IPS-18a (cell line): ENCODE data around the gene TRIP12.
"Not testable (repeated sequence)": the region's sequence is repeated elsewhere in the genome, so short reads cannot be mapped to it uniquely, and the experiment has no call there.

ENCODE experiments used
- H3K27ac ChIP-seq: one replicate; pipeline ENCODE4 v1.5.1; 2013; ENCODE audit warnings: low read length
- H3K27me3 ChIP-seq: one replicate; pipeline ENCODE4 v1.6.1; 2013; ENCODE audit warnings: mild to moderate bottlenecking, low read length; ENCODE audit not compliant: control insufficient read depth, insufficient read depth
- H3K36me3 ChIP-seq: one replicate; pipeline ENCODE4 v1.6.1; 2013; ENCODE audit warnings: low read depth, low read length; ENCODE audit not compliant: control insufficient read depth
- H3K4me1 ChIP-seq: one replicate; pipeline ENCODE4 v1.6.1; 2013; ENCODE audit warnings: low read depth, low read length; ENCODE audit not compliant: control insufficient read depth
- H3K4me3 ChIP-seq: one replicate; pipeline ENCODE4 v1.5.1; 2013; ENCODE audit warnings: low read length
- H3K9ac ChIP-seq: one replicate; pipeline ENCODE4 v1.6.1; 2013; ENCODE audit warnings: mild to moderate bottlenecking, low read length, moderate library complexity
- H3K9me3 ChIP-seq: one replicate; pipeline ENCODE4 v1.6.1; 2013; ENCODE audit warnings: low read depth, low read length; ENCODE audit not compliant: control insufficient read depth

The TRIP12 gene

DNA sequence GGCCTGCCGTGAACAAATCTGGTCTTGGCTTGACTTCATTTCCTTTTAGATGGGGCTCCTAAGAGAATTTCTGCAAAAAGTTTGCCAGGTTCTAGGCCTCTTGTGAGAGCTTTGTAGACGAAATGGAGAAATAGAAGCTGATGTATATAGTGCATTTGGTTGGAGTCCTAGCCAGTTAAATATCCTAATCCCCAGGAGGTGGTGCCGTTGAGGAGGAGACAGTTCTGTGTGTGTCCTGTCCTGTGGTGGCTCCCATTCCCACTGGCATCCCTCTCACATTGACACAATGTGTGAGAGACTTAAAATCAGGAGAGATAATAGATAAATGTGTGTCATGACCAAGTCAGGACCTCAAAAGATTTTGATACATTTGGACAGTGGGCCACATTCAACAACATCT is 172.9 kb downstream of the TRIP12 start:
- H3K27me3 ChIP-seq: no peaks in the 10 kb centered on the region
- peaks cover 3% of the 10 kb centered on the region for H3K9me3 ChIP-seq
- H3K4me1 ChIP-seq: no peaks in the 10 kb centered on the region
- no peak overlapping the region for H3K4me3 ChIP-seq
- no peak overlapping the region for H3K27ac ChIP-seq
- no peaks in the 10 kb centered on the region for H3K36me3 ChIP-seq
- no peak overlapping the region for H3K9ac ChIP-seq

- not testable (repeated sequence) for H3K4me3 ChIP-seq, H3K27me3 ChIP-seq, H3K4me1 ChIP-seq, H3K9ac ChIP-seq, H3K36me3 ChIP-seq, H3K27ac ChIP-seq
- peaks cover 16% of the 10 kb centered on the region for H3K9me3 ChIP-seq
Measured at GRCh38 chr2:229742691-229743090, 179.1 kb downstream of the TRIP12 start.

GRCh38 chr2:229740279-229740678 is 181.5 kb downstream of the TRIP12 start:
- Histone ChIP-seq H3K4me1 (no peaks in the 10 kb centered on the region), H3K27ac (no peak overlapping the region), H3K9ac (no peak overlapping the region), H3K27me3 (no peaks in the 10 kb centered on the region), H3K36me3 (no peaks in the 10 kb centered on the region), H3K4me3 (no peak overlapping the region), H3K9me3 (peaks cover 25% of the 10 kb centered on the region)

DNA sequence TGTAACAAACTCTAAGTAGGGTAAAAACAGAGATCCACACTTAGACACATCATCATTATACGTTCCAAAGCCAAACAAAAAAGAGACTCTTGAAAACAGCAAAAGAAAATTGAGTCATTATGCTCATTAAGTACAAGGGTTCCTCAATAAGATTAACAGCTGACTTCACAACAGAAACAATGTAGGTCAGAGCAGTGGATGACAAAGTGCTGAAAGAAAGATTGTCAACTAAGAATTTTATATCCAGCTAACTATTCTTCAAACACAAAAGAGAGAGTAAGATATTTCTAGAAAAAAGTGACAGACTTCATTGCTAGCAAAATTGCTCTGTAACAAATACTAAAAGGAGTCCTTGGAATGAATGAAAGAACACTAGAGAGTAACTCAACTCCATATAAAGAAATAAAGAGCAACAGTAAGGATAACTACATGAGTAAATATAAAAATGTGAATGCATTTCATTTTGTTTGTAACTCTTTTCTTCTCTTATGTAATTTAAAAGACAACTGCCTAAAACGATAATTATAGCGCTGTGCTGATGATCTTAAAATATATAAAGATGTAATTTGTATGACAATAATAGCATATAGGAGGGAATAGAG is 183.7 kb downstream of the TRIP12 start:
- no peaks in the 10 kb centered on the region for H3K36me3 ChIP-seq
- peaks cover 14% of the 10 kb centered on the region for H3K4me1 ChIP-seq
- no peak overlapping the region for H3K27ac ChIP-seq
- no peak overlapping the region for H3K9ac ChIP-seq
- H3K9me3 ChIP-seq: peaks cover 22% of the 10 kb centered on the region
- H3K27me3 ChIP-seq: no peaks in the 10 kb centered on the region
- no peak overlapping the region for H3K4me3 ChIP-seq

- H3K27me3 ChIP-seq: no peaks in the 10 kb centered on the region
- H3K36me3 ChIP-seq: no peaks in the 10 kb centered on the region
- no peak overlapping the region for H3K4me3 ChIP-seq
- peaks cover 14% of the 10 kb centered on the region for H3K4me1 ChIP-seq
- peaks cover 22% of the 10 kb centered on the region for H3K9me3 ChIP-seq
- no peak overlapping the region for H3K9ac ChIP-seq
- H3K27ac ChIP-seq: no peak overlapping the region
Measured at GRCh38 chr2:229734410-229734809, 187.4 kb downstream of the TRIP12 start.

DNA sequence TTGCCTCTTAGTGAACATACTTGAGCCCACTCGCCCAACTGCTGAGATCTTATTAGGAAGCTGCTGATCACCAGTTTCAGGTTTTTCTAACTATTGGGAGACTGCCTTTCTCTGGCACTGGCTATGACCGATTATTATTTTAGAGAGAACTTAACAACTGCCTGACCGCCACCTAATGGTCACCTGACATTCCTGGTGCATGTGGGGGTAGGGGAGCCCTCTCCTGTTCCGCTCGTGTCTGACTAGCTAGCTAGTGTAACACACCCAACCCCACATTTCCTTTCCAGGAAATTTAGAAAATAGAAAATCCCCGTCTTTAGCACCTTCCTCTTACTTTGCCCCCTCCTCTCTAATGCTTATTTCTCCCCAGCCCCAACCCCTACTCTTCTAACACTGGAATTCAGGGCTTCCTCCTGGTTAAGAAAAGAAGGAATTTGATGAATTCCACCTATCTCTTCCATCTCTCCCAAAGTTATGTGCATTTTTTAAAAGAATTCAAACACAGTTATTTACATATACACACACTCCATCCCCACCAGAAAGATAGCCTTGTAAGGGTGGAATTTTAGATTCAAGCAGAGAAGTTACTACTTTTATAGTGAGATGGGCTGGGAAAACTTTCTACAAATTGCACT is 188.1 kb downstream of the TRIP12 start:
- Histone ChIP-seq H3K36me3 (no peaks in the 10 kb centered on the region), H3K4me3 (no peak overlapping the region), H3K9ac (no peak overlapping the region), H3K27me3 (no peaks in the 10 kb centered on the region), H3K4me1 (peaks cover 14% of the 10 kb centered on the region), H3K9me3 (peaks cover 17% of the 10 kb centered on the region), H3K27ac (no peak overlapping the region)

GRCh38 chr2:229732897-229733296 is 188.9 kb downstream of the TRIP12 start:
- H3K27me3 ChIP-seq: no peaks in the 10 kb centered on the region
- H3K4me3 ChIP-seq: no peak overlapping the region
- H3K27ac ChIP-seq: no peak overlapping the region
- H3K9ac ChIP-seq: no peak overlapping the region
- peaks cover 14% of the 10 kb centered on the region for H3K4me1 ChIP-seq
- no peaks in the 10 kb centered on the region for H3K36me3 ChIP-seq
- peaks cover 11% of the 10 kb centered on the region for H3K9me3 ChIP-seq

- H3K27ac ChIP-seq: no peak overlapping the region
- peaks cover 14% of the 10 kb centered on the region for H3K4me1 ChIP-seq
- H3K9ac ChIP-seq: no peak overlapping the region
- no peaks in the 10 kb centered on the region for H3K27me3 ChIP-seq
- H3K4me3 ChIP-seq: no peak overlapping the region
- H3K36me3 ChIP-seq: no peaks in the 10 kb centered on the region
- H3K9me3 ChIP-seq: peaks cover under 1% of the 10 kb centered on the region
Measured at GRCh38 chr2:229731916-229732315, 189.9 kb downstream of the TRIP12 start.

DNA sequence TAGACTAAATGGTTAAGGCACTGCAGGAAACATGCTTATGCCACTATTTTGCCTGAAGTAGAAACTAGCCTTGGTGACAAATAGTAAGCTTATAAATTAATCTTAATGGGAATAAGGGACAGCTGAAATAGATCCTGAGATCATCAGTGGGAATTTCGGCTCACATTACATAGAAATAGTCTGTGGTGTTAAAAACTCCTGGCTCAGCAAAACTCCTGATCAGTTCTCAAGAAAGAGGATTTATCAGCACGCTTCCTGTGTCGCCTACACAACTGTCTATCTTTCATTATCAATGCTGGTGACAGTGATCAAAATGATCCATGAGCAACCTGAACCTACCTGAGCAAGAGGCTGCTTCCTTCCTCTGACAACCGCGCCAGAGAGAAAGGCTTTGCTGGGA is 190.4 kb downstream of the TRIP12 start:
- Histone ChIP-seq H3K4me3 (no peak overlapping the region), H3K4me1 (peaks cover 14% of the 10 kb centered on the region), H3K36me3 (no peaks in the 10 kb centered on the region), H3K27ac (no peak overlapping the region), H3K9me3 (no peaks in the 10 kb centered on the region), H3K9ac (no peak overlapping the region), H3K27me3 (no peaks in the 10 kb centered on the region)

GRCh38 chr2:229728370-229728769 is 193.4 kb downstream of the TRIP12 start:
- no peaks in the 10 kb centered on the region for H3K36me3 ChIP-seq
- H3K9ac ChIP-seq: no peak overlapping the region
- no peaks in the 10 kb centered on the region for H3K9me3 ChIP-seq
- H3K27ac ChIP-seq: no peak overlapping the region
- H3K4me3 ChIP-seq: no peak overlapping the region
- no peaks in the 10 kb centered on the region for H3K27me3 ChIP-seq
- H3K4me1 ChIP-seq: peaks cover under 1% of the 10 kb centered on the region

GRCh38 chr2:229726643-229727042 is 195.2 kb downstream of the TRIP12 start:
- Histone ChIP-seq H3K9ac (no peak overlapping the region), H3K27ac (no peak overlapping the region), H3K4me3 (no peak overlapping the region), H3K4me1 (no peaks in the 10 kb centered on the region), H3K9me3 (no peaks in the 10 kb centered on the region), H3K27me3 (no peaks in the 10 kb centered on the region), H3K36me3 (no peaks in the 10 kb centered on the region)
